Natural killer cell (primary cell): ENCODE results near the gene CIART. TPM values are rescaled to one million over a fixed set of nuclear protein-coding genes. Genes with fewer than 3 reads are reported as not detected.
A peak's percentile ranks its signal among the peaks of the same experiment; 100 is the strongest.

Experiments
- ATAC-seq, 3 donors: fragments of 150-1000 bp in 2 of 3; fragments of 200-7000 bp in 1 of 3; cut with Tn5 transposase; 1 replicate in 1 of 3; 2 replicates in 2 of 3; pipeline ENCODE4 v1.10.0; 2021; ENCODE audit warnings: mild to moderate bottlenecking in 2 of 3, moderate library complexity in 2 of 3
- DNase-seq, 2 donors: peaks; one replicate each; pipeline versions ENCODE4 v3.0.0 to v3.0.0-alpha.2; 2013 to 2021; ENCODE audit warnings: mixed read lengths in 1 of 2
- H3K27ac ChIP-seq: one replicate; pipeline ENCODE4 v1.5.1; 2013; ENCODE audit warnings: mild to moderate bottlenecking, low read length
- H3K27me3 ChIP-seq: one replicate; pipeline ENCODE4 v1.6.1; 2013; ENCODE audit warnings: low read length; ENCODE audit not compliant: control insufficient read depth, insufficient read depth
- H3K36me3 ChIP-seq: one replicate; pipeline ENCODE4 v1.6.1; 2013; ENCODE audit warnings: low read length; ENCODE audit not compliant: control insufficient read depth, insufficient read depth
- H3K4me1 ChIP-seq: one replicate; pipeline ENCODE4 v1.6.1; 2013; ENCODE audit warnings: low read length; ENCODE audit not compliant: control insufficient read depth, insufficient read depth
- H3K4me3 ChIP-seq: one replicate; pipeline ENCODE4 v1.5.1; 2013; ENCODE audit warnings: low read length
- H3K9me3 ChIP-seq: one replicate; pipeline ENCODE4 v1.6.1; 2013; ENCODE audit warnings: low read length; ENCODE audit not compliant: control insufficient read depth, insufficient read depth
- H3K27ac Mint-ChIP-seq, 2 donors: one replicate each; pipeline ENCODE4 v1.8.0; 2022; ENCODE audit warnings: mild to moderate bottlenecking in 2 of 2, mixed read lengths in 2 of 2, moderate library complexity in 1 of 2
- H3K27me3 Mint-ChIP-seq, 2 donors: one replicate each; pipeline ENCODE4 v1.8.0; 2022; ENCODE audit warnings: low read depth in 2 of 2, mixed read lengths in 2 of 2
- H3K36me3 Mint-ChIP-seq: one replicate; pipeline ENCODE4 v1.8.0; 2022; ENCODE audit warnings: mixed read lengths
- H3K4me1 Mint-ChIP-seq, 2 donors: one replicate each; pipeline ENCODE4 v1.8.0; 2022; ENCODE audit warnings: mixed read lengths in 2 of 2
- H3K4me3 Mint-ChIP-seq: one replicate; pipeline ENCODE4 v1.8.0; 2022; ENCODE audit warnings: mild to moderate bottlenecking, moderate library complexity, mixed read lengths
- H3K9me3 Mint-ChIP-seq, 2 donors: one replicate each; pipeline ENCODE4 v1.8.0; 2022; ENCODE audit warnings: mixed read lengths in 2 of 2
- WGBS: methylation state at CpG from one replicate; pipeline ENCODE4 v1.1.7; 2013; ENCODE audit warnings: missing lambda C conversion rate; ENCODE audit not compliant: insufficient coverage; 5-methylcytosine and 5-hydroxymethylcytosine counted together
- intact Hi-C: fragments of 100-400 bp; cut with micrococcal nuclease; formaldehyde crosslinking; loops from one replicate; pipeline ENCODE4 v1.14.2; 2022
- total RNA-seq, 4 donors: library from RNA; stranded (reverse); fragments of 120-200 nt in 1 of 4; gene quantifications; one replicate each; pipeline versions ENCODE4 v1.2.3 to v1.2.4, GENCODE V29; 2013 to 2022
- TF ChIP-seq, protein P1 (sequence below): fragments of 200-600 bp; IDR thresholded peaks from one replicate; pipeline ENCODE4 v1.8.0; 2022; ENCODE audit warnings: antibody characterized with exemption

Gene CIART
- total RNA-seq, 3 donors from 2014 or later (not counting 1 experiment from before 2014, with no cell fraction given): 0.33 to 2.4 (median 1.9) TPM

- Mint-ChIP-seq H3K4me1 (peaks cover 13 to 15% of the 10 kb centered on the region in 2 donors), H3K4me3 (no peak overlapping the region), H3K27ac (no peak overlapping the region), H3K27me3 (peaks cover 14 to 20% of the 10 kb centered on the region in 2 donors), H3K9me3 (no peaks in the 10 kb centered on the region), H3K36me3 (no peaks in the 10 kb centered on the region)
- no peak for ATAC-seq
- Histone ChIP-seq H3K36me3 (no peaks in the 10 kb centered on the region), H3K4me3 (no peak overlapping the region), H3K27ac (no peak overlapping the region), H3K27me3 (no peaks in the 10 kb centered on the region), H3K9me3 (no peaks in the 10 kb centered on the region), H3K4me1 (peaks cover 12% of the 10 kb centered on the region)
- TF ChIP-seq, protein P1, sequence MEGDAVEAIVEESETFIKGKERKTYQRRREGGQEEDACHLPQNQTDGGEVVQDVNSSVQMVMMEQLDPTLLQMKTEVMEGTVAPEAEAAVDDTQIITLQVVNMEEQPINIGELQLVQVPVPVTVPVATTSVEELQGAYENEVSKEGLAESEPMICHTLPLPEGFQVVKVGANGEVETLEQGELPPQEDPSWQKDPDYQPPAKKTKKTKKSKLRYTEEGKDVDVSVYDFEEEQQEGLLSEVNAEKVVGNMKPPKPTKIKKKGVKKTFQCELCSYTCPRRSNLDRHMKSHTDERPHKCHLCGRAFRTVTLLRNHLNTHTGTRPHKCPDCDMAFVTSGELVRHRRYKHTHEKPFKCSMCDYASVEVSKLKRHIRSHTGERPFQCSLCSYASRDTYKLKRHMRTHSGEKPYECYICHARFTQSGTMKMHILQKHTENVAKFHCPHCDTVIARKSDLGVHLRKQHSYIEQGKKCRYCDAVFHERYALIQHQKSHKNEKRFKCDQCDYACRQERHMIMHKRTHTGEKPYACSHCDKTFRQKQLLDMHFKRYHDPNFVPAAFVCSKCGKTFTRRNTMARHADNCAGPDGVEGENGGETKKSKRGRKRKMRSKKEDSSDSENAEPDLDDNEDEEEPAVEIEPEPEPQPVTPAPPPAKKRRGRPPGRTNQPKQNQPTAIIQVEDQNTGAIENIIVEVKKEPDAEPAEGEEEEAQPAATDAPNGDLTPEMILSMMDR: no peak
- DNase-seq: no peak
- 94% methylated on average over 1 of the region's 1 CpG for WGBS
- intact Hi-C loops: no loop called here
Measured at GRCh38 chr1:150273311-150273710, 9.0 kb upstream of the CIART start.

DNA sequence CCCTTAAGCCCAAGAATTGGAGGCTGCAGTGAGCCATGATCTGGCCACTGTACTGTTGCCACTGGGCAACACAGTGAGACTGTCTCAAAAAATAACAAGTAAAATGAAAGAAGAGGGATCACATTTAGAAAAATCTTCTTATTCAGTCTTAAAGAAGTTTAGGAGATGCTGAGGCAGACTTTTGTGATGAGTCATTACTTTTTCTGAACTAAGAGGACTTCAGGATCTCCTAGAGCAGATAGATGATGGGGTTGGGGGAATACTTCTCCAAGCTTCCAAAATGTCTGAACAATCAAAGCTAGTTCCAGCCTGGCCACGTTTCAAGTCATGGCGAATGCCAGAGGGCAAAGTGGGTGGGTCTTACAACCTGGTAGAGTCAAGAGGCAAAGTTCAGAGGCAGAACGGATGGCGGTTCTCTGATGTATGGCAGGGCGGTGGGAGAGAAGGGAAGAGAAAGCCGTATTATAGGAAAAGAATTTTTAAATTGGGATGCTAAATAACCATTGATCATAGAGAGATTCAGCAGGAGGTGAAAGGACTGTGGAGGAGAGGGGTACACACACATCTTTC lies 2.1 kb upstream of the CIART start:
- H3K27ac Mint-ChIP-seq: peak overlapping the region in 1 of 2 donors; percentile 3
- ATAC-seq: no peak
- intact Hi-C loops: no loop called here

DNA sequence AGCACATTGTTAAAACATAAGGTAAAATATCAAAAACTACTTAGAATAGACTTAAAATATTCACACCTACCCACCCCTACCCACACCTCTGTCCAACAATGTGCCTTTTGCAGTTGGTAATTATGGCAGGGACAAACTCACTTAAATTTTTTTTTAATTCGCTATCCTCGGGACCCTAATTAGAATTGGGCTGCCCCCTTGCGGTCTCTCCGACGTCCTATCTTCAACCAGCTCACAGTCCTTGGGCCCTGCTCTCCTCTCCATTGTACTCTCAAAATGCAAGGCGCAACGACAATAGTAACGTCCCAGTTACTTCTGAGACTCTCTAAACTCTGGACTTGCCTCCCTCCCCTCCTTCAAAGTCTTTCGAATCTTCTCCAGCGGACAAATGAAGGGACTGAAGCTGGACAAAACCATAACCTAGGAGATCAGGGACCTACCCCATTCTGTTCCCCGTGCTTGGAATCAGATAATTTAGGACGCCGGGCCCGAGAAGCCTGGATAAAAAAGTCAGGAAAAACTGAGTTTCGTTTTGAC lies 1.1 kb upstream of the CIART start:
- H3K4me3 Mint-ChIP-seq: peak overlapping the region; percentile 91
- H3K9me3 Mint-ChIP-seq: no peaks in the 10 kb centered on the region
- H3K4me1 Mint-ChIP-seq: peaks cover 18 to 23% of the 10 kb centered on the region in 2 donors
- intact Hi-C loops: loop anchor here (1.0 kb wide), 2 partner anchors 26 to 234 kb away; partner anchors contain the start of gene FALEC
- peak overlapping the region; percentile 59 to 83 for H3K27ac Mint-ChIP-seq
- peaks cover 8 to 21% of the 10 kb centered on the region in 2 donors for H3K27me3 Mint-ChIP-seq
- TF ChIP-seq, protein P1: peak; percentile 38
- Histone ChIP-seq H3K27me3 (no peaks in the 10 kb centered on the region), H3K27ac (no peak overlapping the region), H3K4me1 (peaks cover 22% of the 10 kb centered on the region), H3K4me3 (peak overlapping the region; percentile 46), H3K9me3 (no peaks in the 10 kb centered on the region), H3K36me3 (no peaks in the 10 kb centered on the region)
- no peaks in the 10 kb centered on the region for H3K36me3 Mint-ChIP-seq
- peak; percentile 45 to 60 (median 52) for ATAC-seq
- peak in 1 of 2 donors; percentile 78 for DNase-seq
- WGBS: 2% methylated on average over 15 of the region's 15 CpGs

More for the DNA sequence above, 2.1 kb upstream of the CIART start:
- Histone ChIP-seq H3K27ac (no peak overlapping the region), H3K36me3 (no peaks in the 10 kb centered on the region), H3K4me3 (no peak overlapping the region), H3K27me3 (no peaks in the 10 kb centered on the region), H3K9me3 (no peaks in the 10 kb centered on the region), H3K4me1 (peaks cover 22% of the 10 kb centered on the region)
- Mint-ChIP-seq H3K4me1 (peaks cover 18 to 23% of the 10 kb centered on the region in 2 donors), H3K27me3 (peaks cover 8 to 23% of the 10 kb centered on the region in 2 donors), H3K36me3 (no peaks in the 10 kb centered on the region), H3K9me3 (no peaks in the 10 kb centered on the region), H3K4me3 (peak overlapping the region; percentile 71)
- DNase-seq: no peak
- 98% methylated on average over 6 of the region's 6 CpGs for WGBS
- TF ChIP-seq, protein P1: no peak
